Measurements from ENCODE around the gene SP8. TPM values are rescaled to one million over a fixed set of nuclear protein-coding genes. Genes with fewer than 3 reads are reported as not detected.

Gene SP8
- total RNA-seq, 1 experiment from 2014 or later: 63.6 TPM

DNA sequence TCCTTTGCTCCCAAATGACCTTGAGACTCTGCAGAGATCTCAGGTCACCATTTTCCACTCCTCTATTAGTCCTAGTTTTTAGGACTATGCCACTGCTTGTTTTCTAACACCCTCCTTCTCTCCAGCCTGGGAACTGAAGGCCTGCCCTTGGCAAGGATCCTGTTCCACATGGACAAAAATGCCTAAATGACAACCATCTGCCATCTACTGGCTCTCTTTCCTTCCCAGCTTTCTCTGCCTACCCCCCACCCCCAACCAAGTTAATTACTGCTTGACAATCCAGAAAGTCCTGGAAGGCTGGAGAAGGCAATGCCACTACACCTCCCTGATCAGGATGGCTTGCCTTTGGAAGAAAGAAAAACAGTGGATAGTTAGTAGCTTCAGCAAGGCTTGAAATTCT, 44.8 kb upstream of the SP8 start (continued):
- TF ChIP-seq, protein P1, sequence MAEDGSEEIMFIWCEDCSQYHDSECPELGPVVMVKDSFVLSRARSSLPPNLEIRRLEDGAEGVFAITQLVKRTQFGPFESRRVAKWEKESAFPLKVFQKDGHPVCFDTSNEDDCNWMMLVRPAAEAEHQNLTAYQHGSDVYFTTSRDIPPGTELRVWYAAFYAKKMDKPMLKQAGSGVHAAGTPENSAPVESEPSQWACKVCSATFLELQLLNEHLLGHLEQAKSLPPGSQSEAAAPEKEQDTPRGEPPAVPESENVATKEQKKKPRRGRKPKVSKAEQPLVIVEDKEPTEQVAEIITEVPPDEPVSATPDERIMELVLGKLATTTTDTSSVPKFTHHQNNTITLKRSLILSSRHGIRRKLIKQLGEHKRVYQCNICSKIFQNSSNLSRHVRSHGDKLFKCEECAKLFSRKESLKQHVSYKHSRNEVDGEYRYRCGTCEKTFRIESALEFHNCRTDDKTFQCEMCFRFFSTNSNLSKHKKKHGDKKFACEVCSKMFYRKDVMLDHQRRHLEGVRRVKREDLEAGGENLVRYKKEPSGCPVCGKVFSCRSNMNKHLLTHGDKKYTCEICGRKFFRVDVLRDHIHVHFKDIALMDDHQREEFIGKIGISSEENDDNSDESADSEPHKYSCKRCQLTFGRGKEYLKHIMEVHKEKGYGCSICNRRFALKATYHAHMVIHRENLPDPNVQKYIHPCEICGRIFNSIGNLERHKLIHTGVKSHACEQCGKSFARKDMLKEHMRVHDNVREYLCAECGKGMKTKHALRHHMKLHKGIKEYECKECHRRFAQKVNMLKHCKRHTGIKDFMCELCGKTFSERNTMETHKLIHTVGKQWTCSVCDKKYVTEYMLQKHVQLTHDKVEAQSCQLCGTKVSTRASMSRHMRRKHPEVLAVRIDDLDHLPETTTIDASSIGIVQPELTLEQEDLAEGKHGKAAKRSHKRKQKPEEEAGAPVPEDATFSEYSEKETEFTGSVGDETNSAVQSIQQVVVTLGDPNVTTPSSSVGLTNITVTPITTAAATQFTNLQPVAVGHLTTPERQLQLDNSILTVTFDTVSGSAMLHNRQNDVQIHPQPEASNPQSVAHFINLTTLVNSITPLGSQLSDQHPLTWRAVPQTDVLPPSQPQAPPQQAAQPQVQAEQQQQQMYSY (CRISPR knock-in tag; IDR thresholded peaks at IDR 0.05): no peak
- TF ChIP-seq TEAD4 (CRISPR knock-in tag; IDR thresholded peaks at IDR 0.05): no peak
- no peak for TF ChIP-seq ZNF396 (CRISPR knock-in tag; IDR thresholded peaks at IDR 0.05; ENCODE audit: borderline replicate concordance)
- no peak for TF ChIP-seq OVOL2 (CRISPR knock-in tag; IDR thresholded peaks at IDR 0.05; ENCODE audit: borderline replicate concordance)
- TF ChIP-seq, protein P2, sequence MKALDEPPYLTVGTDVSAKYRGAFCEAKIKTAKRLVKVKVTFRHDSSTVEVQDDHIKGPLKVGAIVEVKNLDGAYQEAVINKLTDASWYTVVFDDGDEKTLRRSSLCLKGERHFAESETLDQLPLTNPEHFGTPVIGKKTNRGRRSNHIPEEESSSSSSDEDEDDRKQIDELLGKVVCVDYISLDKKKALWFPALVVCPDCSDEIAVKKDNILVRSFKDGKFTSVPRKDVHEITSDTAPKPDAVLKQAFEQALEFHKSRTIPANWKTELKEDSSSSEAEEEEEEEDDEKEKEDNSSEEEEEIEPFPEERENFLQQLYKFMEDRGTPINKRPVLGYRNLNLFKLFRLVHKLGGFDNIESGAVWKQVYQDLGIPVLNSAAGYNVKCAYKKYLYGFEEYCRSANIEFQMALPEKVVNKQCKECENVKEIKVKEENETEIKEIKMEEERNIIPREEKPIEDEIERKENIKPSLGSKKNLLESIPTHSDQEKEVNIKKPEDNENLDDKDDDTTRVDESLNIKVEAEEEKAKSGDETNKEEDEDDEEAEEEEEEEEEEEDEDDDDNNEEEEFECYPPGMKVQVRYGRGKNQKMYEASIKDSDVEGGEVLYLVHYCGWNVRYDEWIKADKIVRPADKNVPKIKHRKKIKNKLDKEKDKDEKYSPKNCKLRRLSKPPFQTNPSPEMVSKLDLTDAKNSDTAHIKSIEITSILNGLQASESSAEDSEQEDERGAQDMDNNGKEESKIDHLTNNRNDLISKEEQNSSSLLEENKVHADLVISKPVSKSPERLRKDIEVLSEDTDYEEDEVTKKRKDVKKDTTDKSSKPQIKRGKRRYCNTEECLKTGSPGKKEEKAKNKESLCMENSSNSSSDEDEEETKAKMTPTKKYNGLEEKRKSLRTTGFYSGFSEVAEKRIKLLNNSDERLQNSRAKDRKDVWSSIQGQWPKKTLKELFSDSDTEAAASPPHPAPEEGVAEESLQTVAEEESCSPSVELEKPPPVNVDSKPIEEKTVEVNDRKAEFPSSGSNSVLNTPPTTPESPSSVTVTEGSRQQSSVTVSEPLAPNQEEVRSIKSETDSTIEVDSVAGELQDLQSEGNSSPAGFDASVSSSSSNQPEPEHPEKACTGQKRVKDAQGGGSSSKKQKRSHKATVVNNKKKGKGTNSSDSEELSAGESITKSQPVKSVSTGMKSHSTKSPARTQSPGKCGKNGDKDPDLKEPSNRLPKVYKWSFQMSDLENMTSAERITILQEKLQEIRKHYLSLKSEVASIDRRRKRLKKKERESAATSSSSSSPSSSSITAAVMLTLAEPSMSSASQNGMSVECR (CRISPR knock-in tag; IDR thresholded peaks at IDR 0.05; ENCODE audit: borderline replicate concordance): no peak
- TF ChIP-seq, protein P3, sequence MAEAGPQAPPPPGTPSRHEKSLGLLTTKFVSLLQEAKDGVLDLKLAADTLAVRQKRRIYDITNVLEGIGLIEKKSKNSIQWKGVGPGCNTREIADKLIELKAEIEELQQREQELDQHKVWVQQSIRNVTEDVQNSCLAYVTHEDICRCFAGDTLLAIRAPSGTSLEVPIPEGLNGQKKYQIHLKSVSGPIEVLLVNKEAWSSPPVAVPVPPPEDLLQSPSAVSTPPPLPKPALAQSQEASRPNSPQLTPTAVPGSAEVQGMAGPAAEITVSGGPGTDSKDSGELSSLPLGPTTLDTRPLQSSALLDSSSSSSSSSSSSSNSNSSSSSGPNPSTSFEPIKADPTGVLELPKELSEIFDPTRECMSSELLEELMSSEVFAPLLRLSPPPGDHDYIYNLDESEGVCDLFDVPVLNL (CRISPR knock-in tag; IDR thresholded peaks at IDR 0.05; ENCODE audit: borderline replicate concordance, low read depth): no peak
- TF ChIP-seq, protein P4, sequence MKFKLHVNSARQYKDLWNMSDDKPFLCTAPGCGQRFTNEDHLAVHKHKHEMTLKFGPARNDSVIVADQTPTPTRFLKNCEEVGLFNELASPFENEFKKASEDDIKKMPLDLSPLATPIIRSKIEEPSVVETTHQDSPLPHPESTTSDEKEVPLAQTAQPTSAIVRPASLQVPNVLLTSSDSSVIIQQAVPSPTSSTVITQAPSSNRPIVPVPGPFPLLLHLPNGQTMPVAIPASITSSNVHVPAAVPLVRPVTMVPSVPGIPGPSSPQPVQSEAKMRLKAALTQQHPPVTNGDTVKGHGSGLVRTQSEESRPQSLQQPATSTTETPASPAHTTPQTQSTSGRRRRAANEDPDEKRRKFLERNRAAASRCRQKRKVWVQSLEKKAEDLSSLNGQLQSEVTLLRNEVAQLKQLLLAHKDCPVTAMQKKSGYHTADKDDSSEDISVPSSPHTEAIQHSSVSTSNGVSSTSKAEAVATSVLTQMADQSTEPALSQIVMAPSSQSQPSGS (CRISPR knock-in tag; IDR thresholded peaks at IDR 0.05; ENCODE audit: borderline replicate concordance, low read depth): no peak
- TF ChIP-seq, protein P5, sequence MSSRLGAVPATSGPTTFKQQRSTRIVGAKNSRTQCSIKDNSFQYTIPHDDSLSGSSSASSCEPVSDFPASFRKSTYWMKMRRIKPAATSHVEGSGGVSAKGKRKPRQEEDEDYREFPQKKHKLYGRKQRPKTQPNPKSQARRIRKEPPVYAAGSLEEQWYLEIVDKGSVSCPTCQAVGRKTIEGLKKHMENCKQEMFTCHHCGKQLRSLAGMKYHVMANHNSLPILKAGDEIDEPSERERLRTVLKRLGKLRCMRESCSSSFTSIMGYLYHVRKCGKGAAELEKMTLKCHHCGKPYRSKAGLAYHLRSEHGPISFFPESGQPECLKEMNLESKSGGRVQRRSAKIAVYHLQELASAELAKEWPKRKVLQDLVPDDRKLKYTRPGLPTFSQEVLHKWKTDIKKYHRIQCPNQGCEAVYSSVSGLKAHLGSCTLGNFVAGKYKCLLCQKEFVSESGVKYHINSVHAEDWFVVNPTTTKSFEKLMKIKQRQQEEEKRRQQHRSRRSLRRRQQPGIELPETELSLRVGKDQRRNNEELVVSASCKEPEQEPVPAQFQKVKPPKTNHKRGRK (CRISPR knock-in tag; IDR thresholded peaks at IDR 0.05; ENCODE audit: borderline replicate concordance): no peak
- TF ChIP-seq IRF2 (CRISPR knock-in tag; IDR thresholded peaks at IDR 0.05; ENCODE audit: borderline replicate concordance, low read depth): no peak
- TF ChIP-seq, protein P6, sequence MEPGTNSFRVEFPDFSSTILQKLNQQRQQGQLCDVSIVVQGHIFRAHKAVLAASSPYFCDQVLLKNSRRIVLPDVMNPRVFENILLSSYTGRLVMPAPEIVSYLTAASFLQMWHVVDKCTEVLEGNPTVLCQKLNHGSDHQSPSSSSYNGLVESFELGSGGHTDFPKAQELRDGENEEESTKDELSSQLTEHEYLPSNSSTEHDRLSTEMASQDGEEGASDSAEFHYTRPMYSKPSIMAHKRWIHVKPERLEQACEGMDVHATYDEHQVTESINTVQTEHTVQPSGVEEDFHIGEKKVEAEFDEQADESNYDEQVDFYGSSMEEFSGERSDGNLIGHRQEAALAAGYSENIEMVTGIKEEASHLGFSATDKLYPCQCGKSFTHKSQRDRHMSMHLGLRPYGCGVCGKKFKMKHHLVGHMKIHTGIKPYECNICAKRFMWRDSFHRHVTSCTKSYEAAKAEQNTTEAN (CRISPR knock-in tag; IDR thresholded peaks at IDR 0.05): no peak

DNA sequence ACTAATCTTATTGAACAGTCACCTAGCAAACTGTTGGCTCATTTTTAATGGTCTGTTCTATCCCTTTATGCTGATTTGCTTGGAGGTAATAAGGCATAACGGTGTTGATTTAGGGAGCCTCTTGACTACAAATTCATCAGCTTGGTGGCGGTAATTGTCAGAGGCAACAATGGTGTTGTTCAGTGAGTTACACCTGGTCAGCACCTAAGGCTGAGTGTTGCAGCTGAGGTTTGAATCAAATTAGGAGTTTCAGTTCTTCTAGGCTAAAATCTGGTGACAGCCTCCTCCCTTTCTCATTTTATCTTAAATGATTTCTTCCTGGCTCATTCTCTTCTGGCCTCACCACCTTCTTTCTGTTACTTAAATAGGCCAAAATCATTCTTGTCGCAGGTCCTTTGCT, 42.3 kb upstream of the SP8 start:
- no peak overlapping the region for H3K4me3 Mint-ChIP-seq
- H3K27ac Mint-ChIP-seq: no peak overlapping the region
- no peaks in the 10 kb centered on the region for H3K9me3 Mint-ChIP-seq
- POLR2A ChIA-PET: no interaction called here
- CTCF ChIA-PET: interaction anchor here (1.3 kb wide), 1 partner anchor 52 kb away, joined by 4 read pairs; no protein-coding TSS in a partner anchor
- no peaks in the 10 kb centered on the region for H3K36me3 Mint-ChIP-seq
- peaks cover 43% of the 10 kb centered on the region for H3K4me1 Mint-ChIP-seq
- ATAC-seq (no peak), DNase-seq (ENCODE audit: low spot score) (no peak)
- H3K27me3 Mint-ChIP-seq (ENCODE audit: low read depth): no peaks in the 10 kb centered on the region; the same call in 1 of the 2 replicates
- TF ChIP-seq, protein P7, sequence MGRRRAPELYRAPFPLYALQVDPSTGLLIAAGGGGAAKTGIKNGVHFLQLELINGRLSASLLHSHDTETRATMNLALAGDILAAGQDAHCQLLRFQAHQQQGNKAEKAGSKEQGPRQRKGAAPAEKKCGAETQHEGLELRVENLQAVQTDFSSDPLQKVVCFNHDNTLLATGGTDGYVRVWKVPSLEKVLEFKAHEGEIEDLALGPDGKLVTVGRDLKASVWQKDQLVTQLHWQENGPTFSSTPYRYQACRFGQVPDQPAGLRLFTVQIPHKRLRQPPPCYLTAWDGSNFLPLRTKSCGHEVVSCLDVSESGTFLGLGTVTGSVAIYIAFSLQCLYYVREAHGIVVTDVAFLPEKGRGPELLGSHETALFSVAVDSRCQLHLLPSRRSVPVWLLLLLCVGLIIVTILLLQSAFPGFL (CRISPR knock-in tag; IDR thresholded peaks at IDR 0.05; ENCODE audit: borderline replicate concordance): no peak
- no peak for TF ChIP-seq HMGA2 (CRISPR knock-in tag; IDR thresholded peaks at IDR 0.05)
- TF ChIP-seq, protein P8, sequence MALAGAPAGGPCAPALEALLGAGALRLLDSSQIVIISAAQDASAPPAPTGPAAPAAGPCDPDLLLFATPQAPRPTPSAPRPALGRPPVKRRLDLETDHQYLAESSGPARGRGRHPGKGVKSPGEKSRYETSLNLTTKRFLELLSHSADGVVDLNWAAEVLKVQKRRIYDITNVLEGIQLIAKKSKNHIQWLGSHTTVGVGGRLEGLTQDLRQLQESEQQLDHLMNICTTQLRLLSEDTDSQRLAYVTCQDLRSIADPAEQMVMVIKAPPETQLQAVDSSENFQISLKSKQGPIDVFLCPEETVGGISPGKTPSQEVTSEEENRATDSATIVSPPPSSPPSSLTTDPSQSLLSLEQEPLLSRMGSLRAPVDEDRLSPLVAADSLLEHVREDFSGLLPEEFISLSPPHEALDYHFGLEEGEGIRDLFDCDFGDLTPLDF (CRISPR knock-in tag; IDR thresholded peaks at IDR 0.05): no peak
- TF ChIP-seq FOXJ3 (CRISPR knock-in tag; IDR thresholded peaks at IDR 0.05; ENCODE audit: borderline replicate concordance): no peak
- no peak for TF ChIP-seq ZNF219 (CRISPR knock-in tag; IDR thresholded peaks at IDR 0.05; ENCODE audit: borderline replicate concordance)
- TF ChIP-seq GABPB1 (CRISPR knock-in tag; IDR thresholded peaks at IDR 0.05): no peak
- TF ChIP-seq, protein P9, sequence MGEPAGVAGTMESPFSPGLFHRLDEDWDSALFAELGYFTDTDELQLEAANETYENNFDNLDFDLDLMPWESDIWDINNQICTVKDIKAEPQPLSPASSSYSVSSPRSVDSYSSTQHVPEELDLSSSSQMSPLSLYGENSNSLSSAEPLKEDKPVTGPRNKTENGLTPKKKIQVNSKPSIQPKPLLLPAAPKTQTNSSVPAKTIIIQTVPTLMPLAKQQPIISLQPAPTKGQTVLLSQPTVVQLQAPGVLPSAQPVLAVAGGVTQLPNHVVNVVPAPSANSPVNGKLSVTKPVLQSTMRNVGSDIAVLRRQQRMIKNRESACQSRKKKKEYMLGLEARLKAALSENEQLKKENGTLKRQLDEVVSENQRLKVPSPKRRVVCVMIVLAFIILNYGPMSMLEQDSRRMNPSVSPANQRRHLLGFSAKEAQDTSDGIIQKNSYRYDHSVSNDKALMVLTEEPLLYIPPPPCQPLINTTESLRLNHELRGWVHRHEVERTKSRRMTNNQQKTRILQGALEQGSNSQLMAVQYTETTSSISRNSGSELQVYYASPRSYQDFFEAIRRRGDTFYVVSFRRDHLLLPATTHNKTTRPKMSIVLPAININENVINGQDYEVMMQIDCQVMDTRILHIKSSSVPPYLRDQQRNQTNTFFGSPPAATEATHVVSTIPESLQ (CRISPR knock-in tag; IDR thresholded peaks at IDR 0.05): no peak

Measured in WTC11 (cell line).